ENCODE results near the gene STK11IP.
"Not testable (repeated sequence)": the region's sequence is repeated elsewhere in the genome, so short reads cannot be mapped to it uniquely, and the experiment has no call there.

STK11IP gene

GRCh38 chr2:219645631-219646527 is 48.2 kb downstream of the STK11IP start:
- no peaks in the 10 kb centered on the region for H3K36me3 ChIP-seq
- no peak overlapping the region for H3K4me3 ChIP-seq (ENCODE audit: low read depth, low read length)
- no peak for TF ChIP-seq CTCF (IDR thresholded peaks at IDR 0.05; ENCODE audit: low read depth, low read length)
- no peak for DNase-seq
- H3K9me3 ChIP-seq: no peaks in the 10 kb centered on the region
- H3K27me3 ChIP-seq: peaks cover 20% of the 10 kb centered on the region
- no peaks in the 10 kb centered on the region; the same call in 1 of the 2 replicates for H3K4me1 ChIP-seq

GRCh38 chr2:219648176-219648575 is 50.5 kb downstream of the STK11IP start:
- no peak for TF ChIP-seq CTCF (IDR thresholded peaks at IDR 0.05; ENCODE audit: low read depth, low read length)
- Histone ChIP-seq H3K4me3 (ENCODE audit: low read depth, low read length) (no peak overlapping the region), H3K9me3 (no peaks in the 10 kb centered on the region), H3K4me1 (no peaks in the 10 kb centered on the region; the same call in 1 of the 2 replicates), H3K27me3 (peaks cover 41% of the 10 kb centered on the region), H3K36me3 (no peaks in the 10 kb centered on the region)
- no peak for DNase-seq

- DNase-seq: no peak
- Histone ChIP-seq H3K4me3 (ENCODE audit: low read depth, low read length) (no peak overlapping the region), H3K36me3 (no peaks in the 10 kb centered on the region), H3K9me3 (no peaks in the 10 kb centered on the region), H3K4me1 (no peaks in the 10 kb centered on the region; the same call in 1 of the 2 replicates), H3K27me3 (peaks cover 43% of the 10 kb centered on the region)
- no peak for TF ChIP-seq CTCF (IDR thresholded peaks at IDR 0.05; ENCODE audit: low read depth, low read length)
Measured at GRCh38 chr2:219648963-219649362, 51.3 kb downstream of the STK11IP start.

- Histone ChIP-seq H3K27me3 (peaks cover 56% of the 10 kb centered on the region), H3K9me3 (no peaks in the 10 kb centered on the region), H3K4me1 (no peaks in the 10 kb centered on the region), H3K36me3 (no peaks in the 10 kb centered on the region), H3K4me3 (ENCODE audit: low read depth, low read length) (no peak overlapping the region)
- TF ChIP-seq CTCF (IDR thresholded peaks at IDR 0.05; ENCODE audit: low read depth, low read length): no peak
- no peak for DNase-seq
Measured at GRCh38 chr2:219650426-219651248, 53.0 kb downstream of the STK11IP start.

- DNase-seq: not testable (repeated sequence)
Measured at GRCh38 chr2:219651656-219652055, 54.0 kb downstream of the STK11IP start.

GRCh38 chr2:219656526-219656925 is 58.9 kb downstream of the STK11IP start:
- no peaks in the 10 kb centered on the region for H3K36me3 ChIP-seq
- TF ChIP-seq CTCF (IDR thresholded peaks at IDR 0.05; ENCODE audit: low read depth, low read length): no peak
- H3K9me3 ChIP-seq: no peaks in the 10 kb centered on the region
- no peaks in the 10 kb centered on the region for H3K4me1 ChIP-seq
- DNase-seq: no peak
- no peak overlapping the region for H3K4me3 ChIP-seq (ENCODE audit: low read depth, low read length)
- peaks cover 66% of the 10 kb centered on the region for H3K27me3 ChIP-seq

More at GRCh38 chr2:219651656-219652055, 54.0 kb downstream of the STK11IP start:
- H3K4me1 ChIP-seq; H3K9me3 ChIP-seq; H3K4me3 ChIP-seq (ENCODE audit: low read depth, low read length); H3K36me3 ChIP-seq: not testable (repeated sequence)
- H3K27me3 ChIP-seq: peaks cover 63% of the 10 kb centered on the region

Measured in BE2C (cell line).